ENCODE data around the gene SLC8A1.

SLC8A1 gene

GRCh38 chr2:40388161-40388560, 63.7 kb downstream of the SLC8A1 start:
- DNase-seq (ENCODE audit: low read depth in 2 of 2, low spot score in 1 of 2): no peak

- DNase-seq (ENCODE audit: low read depth in 2 of 2, low spot score in 1 of 2): no peak
Measured at GRCh38 chr2:40386177-40386576, 65.7 kb downstream of the SLC8A1 start.

- no peak for DNase-seq (ENCODE audit: low read depth in 2 of 2, low spot score in 1 of 2)
Measured at GRCh38 chr2:40384714-40385113, 67.2 kb downstream of the SLC8A1 start.

GRCh38 chr2:40384233-40384632, 67.7 kb downstream of the SLC8A1 start:
- DNase-seq (ENCODE audit: low read depth in 2 of 2, low spot score in 1 of 2): no peak

- DNase-seq (ENCODE audit: low read depth in 2 of 2, low spot score in 1 of 2): no peak
Measured at GRCh38 chr2:40380721-40381120, 71.2 kb downstream of the SLC8A1 start.

GRCh38 chr2:40380041-40380440, 71.8 kb downstream of the SLC8A1 start:
- no peak for DNase-seq (ENCODE audit: low read depth in 2 of 2, low spot score in 1 of 2)

- no peak for DNase-seq (ENCODE audit: low read depth in 2 of 2, low spot score in 1 of 2)
Measured at GRCh38 chr2:40374543-40375240, 77.2 kb downstream of the SLC8A1 start.

- no peak for DNase-seq (ENCODE audit: low read depth in 2 of 2, low spot score in 1 of 2)
Measured at GRCh38 chr2:40373111-40373510, 78.8 kb downstream of the SLC8A1 start.

GRCh38 chr2:40372283-40372985, 79.5 kb downstream of the SLC8A1 start:
- DNase-seq (ENCODE audit: low read depth in 2 of 2, low spot score in 1 of 2): no peak

GRCh38 chr2:40371525-40372282, 80.2 kb downstream of the SLC8A1 start:
- DNase-seq (ENCODE audit: low read depth in 2 of 2, low spot score in 1 of 2): no peak

GRCh38 chr2:40370007-40370395, 81.9 kb downstream of the SLC8A1 start:
- no peak for DNase-seq (ENCODE audit: low read depth in 2 of 2, low spot score in 1 of 2)

- DNase-seq (ENCODE audit: low read depth in 2 of 2, low spot score in 1 of 2): no peak
Measured at GRCh38 chr2:40369267-40370006, 82.5 kb downstream of the SLC8A1 start.

GRCh38 chr2:40367652-40368051, 84.2 kb downstream of the SLC8A1 start:
- no peak for DNase-seq (ENCODE audit: low read depth in 2 of 2, low spot score in 1 of 2)

- DNase-seq (ENCODE audit: low read depth in 2 of 2, low spot score in 1 of 2): no peak
Measured at GRCh38 chr2:40367032-40367431, 84.9 kb downstream of the SLC8A1 start.

GRCh38 chr2:40364151-40364874, 87.6 kb downstream of the SLC8A1 start:
- DNase-seq (ENCODE audit: low read depth in 2 of 2, low spot score in 1 of 2): no peak

GRCh38 chr2:40363631-40364030, 88.3 kb downstream of the SLC8A1 start:
- DNase-seq (ENCODE audit: low read depth in 2 of 2, low spot score in 1 of 2): no peak

GRCh38 chr2:40363231-40363630, 88.7 kb downstream of the SLC8A1 start:
- DNase-seq (ENCODE audit: low read depth in 2 of 2, low spot score in 1 of 2): no peak

GRCh38 chr2:40361478-40361877, 90.4 kb downstream of the SLC8A1 start:
- DNase-seq (ENCODE audit: low read depth in 2 of 2, low spot score in 1 of 2): no peak

GRCh38 chr2:40360652-40361051, 91.2 kb downstream of the SLC8A1 start:
- no peak for DNase-seq (ENCODE audit: low read depth in 2 of 2, low spot score in 1 of 2)

- no peak for DNase-seq (ENCODE audit: low read depth in 2 of 2, low spot score in 1 of 2)
Measured at GRCh38 chr2:40359811-40360210, 92.1 kb downstream of the SLC8A1 start.

GRCh38 chr2:40358783-40359182, 93.1 kb downstream of the SLC8A1 start:
- DNase-seq (ENCODE audit: low read depth in 2 of 2, low spot score in 1 of 2): no peak

All from stimulated activated CD8-positive, alpha-beta memory T cell treated with anti-CD3 and anti-CD28 coated beads, Interleukin-4, amount 100 ng/mL, for 1 hour (primary cell).